HG02870 (cell line): ENCODE data around the gene OR5H14.
"Not testable (repeated sequence)": the region's sequence is repeated elsewhere in the genome, so short reads cannot be mapped to it uniquely, and the experiment has no call there.

Experiments used
- ATAC-seq: cut with Tn5 transposase; IDR thresholded peaks from one replicate; pipeline ENCODE4 v1.9.1; 2021; ENCODE audit warnings: mild to moderate bottlenecking, moderate library complexity; ENCODE audit not compliant: unreplicated experiment

OR5H14 gene

DNA sequence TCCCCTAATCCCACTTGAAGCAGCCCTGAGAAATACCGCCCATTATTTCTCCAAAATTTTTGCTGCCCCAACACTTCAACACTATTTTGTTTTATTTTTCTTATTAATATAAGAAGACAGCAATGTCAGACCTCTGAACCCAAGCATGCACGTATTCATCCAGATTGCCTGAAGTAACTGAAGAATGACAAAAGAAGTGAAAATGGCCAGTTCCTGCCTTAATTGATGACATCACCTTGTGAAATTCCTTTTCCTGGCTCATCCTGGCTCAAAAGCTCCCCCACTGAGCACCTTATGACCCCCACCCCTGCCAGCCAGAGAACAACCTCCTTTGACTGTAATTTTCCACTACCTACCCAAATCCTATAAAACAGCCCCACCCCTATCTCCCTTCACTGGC lies 49.0 kb downstream of the OR5H14 start:
- ATAC-seq, result not testable (repeated sequence)

DNA sequence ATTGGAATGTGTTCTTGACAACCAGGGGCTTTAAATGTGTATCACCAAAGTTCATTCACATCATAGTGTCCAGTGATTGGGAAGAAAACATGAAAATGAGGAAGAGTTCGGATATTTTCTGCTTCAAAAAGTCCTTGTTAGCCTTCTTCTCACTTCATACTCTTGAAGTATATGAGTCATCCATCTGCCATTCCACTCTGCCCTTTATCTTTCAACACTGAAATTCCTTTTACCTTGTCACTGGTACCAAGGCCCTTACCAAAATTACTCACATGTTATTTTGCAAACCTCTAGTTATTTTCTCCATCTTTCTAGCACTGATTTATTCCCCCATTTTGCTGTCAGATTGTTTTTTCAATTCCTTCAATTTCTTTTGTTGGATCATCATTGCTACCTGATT lies 51.7 kb downstream of the OR5H14 start:
- ATAC-seq, result no peak
